Activated T-helper 17 cell treated with anti-CD3 and anti-CD28 coated beads, Interleukin-2, amount 50 U/mL, for 72 hours (primary cell): Measurements from ENCODE around the gene PSMA5. TPM values are rescaled to one million over a fixed set of nuclear protein-coding genes. Genes with fewer than 3 reads are reported as not detected.

Experiments used
- ATAC-seq: fragments of 150-1000 bp; cut with Tn5 transposase; replicated peaks from 2 replicates; pipeline ENCODE4 v1.10.0; 2021; ENCODE audit warnings: mild to moderate bottlenecking, moderate library complexity
- H3K27ac Mint-ChIP-seq: one replicate; pipeline ENCODE4 v1.8.0; 2022; ENCODE audit warnings: mixed read lengths
- H3K27me3 Mint-ChIP-seq: one replicate; pipeline ENCODE4 v1.8.0; 2022; ENCODE audit warnings: mixed read lengths
- H3K36me3 Mint-ChIP-seq: one replicate; pipeline ENCODE4 v1.8.0; 2022; ENCODE audit warnings: low read depth, mild to moderate bottlenecking, mixed read lengths
- H3K4me1 Mint-ChIP-seq: one replicate; pipeline ENCODE4 v1.8.0; 2022; ENCODE audit warnings: mixed read lengths
- H3K4me3 Mint-ChIP-seq: one replicate; pipeline ENCODE4 v1.8.0; 2022; ENCODE audit warnings: mild to moderate bottlenecking, mixed read lengths
- H3K9me3 Mint-ChIP-seq: one replicate; pipeline ENCODE4 v1.8.0; 2022; ENCODE audit warnings: mixed read lengths
- total RNA-seq, 2 donors: library from RNA; stranded (reverse); gene quantifications; one replicate each; pipeline ENCODE4 v1.2.3, GENCODE V29; 2022

The PSMA5 gene
- total RNA-seq, 2 donors from 2014 or later, result 106 to 198 TPM

- no peak for ATAC-seq
- H3K4me1 Mint-ChIP-seq, result no peaks in the 10 kb centered on the region
- H3K27ac Mint-ChIP-seq, result no peak overlapping the region
- no peaks in the 10 kb centered on the region for H3K9me3 Mint-ChIP-seq
- H3K36me3 Mint-ChIP-seq, result no peaks in the 10 kb centered on the region
- peaks cover 6% of the 10 kb centered on the region for H3K27me3 Mint-ChIP-seq
- H3K4me3 Mint-ChIP-seq, result no peak overlapping the region
These were observed 74.8 kb downstream of the PSMA5 start for GRCh38 chr1:109351457-109351856.

GRCh38 chr1:109350655-109351054, 75.6 kb downstream of the PSMA5 start:
- ATAC-seq, result no peak
- Mint-ChIP-seq H3K4me1 (no peaks in the 10 kb centered on the region), H3K27ac (no peak overlapping the region), H3K36me3 (no peaks in the 10 kb centered on the region), H3K27me3 (peaks cover 7% of the 10 kb centered on the region), H3K4me3 (no peak overlapping the region), H3K9me3 (no peaks in the 10 kb centered on the region)

GRCh38 chr1:109350182-109350581, 76.1 kb downstream of the PSMA5 start:
- Mint-ChIP-seq H3K27ac (no peak overlapping the region), H3K9me3 (no peaks in the 10 kb centered on the region), H3K36me3 (no peaks in the 10 kb centered on the region), H3K4me3 (no peak overlapping the region), H3K27me3 (peaks cover 9% of the 10 kb centered on the region), H3K4me1 (no peaks in the 10 kb centered on the region)
- no peak for ATAC-seq

Other genes starting within 250 kb of the PSMA5 start
- 100 to 1,000 TPM; 116 to 168 TPM for gene SARS1, start 212.5 kb downstream of the PSMA5 start, total RNA-seq
- 1 to 10 TPM in 1 of 2 donors, under 1 TPM in 1; 0.77 to 1.3 TPM for gene CELSR2, start 176.9 kb downstream of the PSMA5 start, total RNA-seq
- gene PSRC1, start 143.3 kb downstream of the PSMA5 start, total RNA-seq, result 10 to 100 TPM; 17.5 to 20.3 TPM
- gene MYBPHL, start 119.4 kb downstream of the PSMA5 start, total RNA-seq, result not detected
- under 1 TPM; 0.66 to 0.78 TPM for gene SORT1, start 28.5 kb downstream of the PSMA5 start, total RNA-seq
- not detected for gene SYPL2, start 40.1 kb upstream of the PSMA5 start, total RNA-seq
- gene ATXN7L2, start 57.5 kb upstream of the PSMA5 start, total RNA-seq, result 10 to 100 TPM; 14.5 to 15.3 TPM
- gene CYB561D1, start 67.6 kb upstream of the PSMA5 start, total RNA-seq, result 10 to 100 TPM in 1 of 2 donors, 1 to 10 TPM in 1; 7.6 to 19.2 TPM
- gene AMIGO1, start 83.3 kb upstream of the PSMA5 start, total RNA-seq, result 1 to 10 TPM; 1.1 to 1.2 TPM
- under 1 TPM in 1 of 2 donors, not detected in 1; 0.45 TPM for gene GPR61, start 113.4 kb upstream of the PSMA5 start, total RNA-seq
- 10 to 100 TPM in 1 of 2 donors, 1 to 10 TPM in 1; 10.0 to 11.6 TPM for gene GNAI3, start 122.2 kb upstream of the PSMA5 start, total RNA-seq
- gene GNAT2, start 193.2 kb upstream of the PSMA5 start, total RNA-seq, result under 1 TPM; 0.32 to 0.54 TPM
- 100 to 1,000 TPM in 1 of 2 donors, 10 to 100 TPM in 1; 97.1 to 135 TPM for gene AMPD2, start 193.4 kb upstream of the PSMA5 start, total RNA-seq
- gene GSTM4, start 229.7 kb upstream of the PSMA5 start, total RNA-seq, result 10 to 100 TPM; 16.2 to 20.1 TPM
- 10 to 100 TPM; 18.5 to 27.5 TPM for gene GSTM2, start 241.6 kb upstream of the PSMA5 start, total RNA-seq